COLO668 (cell line): ENCODE data around the gene UBAC2.

Experiments
- DNase-seq: peaks from one replicate; lab custom pipeline; 2025; ENCODE audit not compliant: unreplicated experiment; lab: John Stamatoyannopoulos, UW

The UBAC2 gene

DNA sequence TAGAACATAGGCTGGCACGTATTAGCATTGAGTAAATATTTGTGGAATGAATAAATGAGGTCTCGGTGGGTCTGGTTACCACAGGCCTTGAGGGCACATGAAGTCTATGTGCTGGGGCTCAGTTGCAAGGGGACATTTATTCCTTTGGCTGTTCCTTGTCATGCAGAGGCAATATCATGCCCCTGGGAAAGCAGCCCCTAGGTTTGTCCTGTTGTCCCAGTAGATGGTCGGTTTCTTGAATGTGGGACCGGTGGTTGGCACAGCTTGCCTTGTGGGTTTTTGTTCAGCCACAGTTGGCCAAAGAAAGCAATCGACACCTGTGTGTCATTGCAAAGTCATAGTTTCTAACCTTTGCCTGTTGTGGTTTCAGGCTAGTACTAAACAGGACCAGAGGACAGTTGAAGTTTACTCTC, 131.2 kb downstream of the UBAC2 start:
- no peak for DNase-seq

DNA sequence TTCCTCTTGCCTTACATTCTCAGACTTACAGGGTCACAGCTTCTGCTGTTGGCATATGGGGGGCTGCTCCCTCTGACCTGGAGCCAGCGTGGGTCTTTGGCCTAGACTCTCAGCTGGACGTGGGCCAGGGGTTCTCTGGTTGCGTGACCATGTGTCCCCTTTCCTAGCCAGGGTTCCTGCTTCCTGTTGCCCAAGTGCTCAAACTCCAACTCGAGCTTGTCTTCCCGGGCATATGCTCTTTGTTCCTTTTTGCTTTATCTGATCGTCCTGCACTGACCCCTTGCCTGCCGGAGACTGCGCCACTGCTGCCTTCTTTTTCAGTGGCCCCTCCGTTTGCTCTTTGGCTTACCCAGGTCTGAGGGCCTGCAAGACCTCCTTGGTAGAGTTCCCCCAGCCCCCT, 131.8 kb downstream of the UBAC2 start:
- no peak for DNase-seq

DNA sequence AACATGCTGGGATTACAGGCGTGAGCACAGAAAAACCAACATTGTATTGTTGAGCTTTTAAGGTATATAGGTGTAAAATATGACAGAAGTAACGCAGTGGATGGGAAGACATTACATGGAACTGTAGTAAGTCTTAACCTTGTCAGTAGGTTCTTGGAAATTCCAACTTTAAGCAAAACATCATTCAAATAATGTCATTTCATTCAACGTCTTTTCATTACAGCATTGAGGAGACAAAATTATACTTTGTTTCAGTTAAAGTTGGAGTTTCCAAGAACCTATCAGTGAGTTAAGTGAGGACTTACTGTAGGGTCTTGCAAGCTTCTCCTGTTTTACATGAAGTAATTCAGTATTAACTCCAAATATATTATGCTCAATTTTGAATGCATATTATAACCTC, 133.6 kb downstream of the UBAC2 start:
- no peak for DNase-seq

DNA sequence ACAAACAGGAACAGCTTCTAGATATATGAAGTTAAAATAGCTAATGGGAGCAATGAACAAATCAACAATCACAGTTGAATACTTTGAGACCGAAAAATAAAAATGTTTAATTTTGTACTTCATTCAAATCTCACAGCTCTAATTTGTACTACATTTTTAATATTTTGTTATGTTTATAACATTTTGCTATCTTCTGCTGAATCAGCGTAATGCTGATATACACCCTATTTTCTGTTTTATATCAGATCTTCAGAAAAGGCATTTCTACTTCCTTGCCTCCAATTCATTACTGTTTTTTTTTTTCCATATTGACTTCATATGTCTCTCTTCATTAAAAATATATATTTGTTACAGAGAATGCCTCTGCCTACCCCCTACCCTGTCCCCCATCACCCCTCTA, 134.4 kb downstream of the UBAC2 start:
- DNase-seq, result no peak

DNA sequence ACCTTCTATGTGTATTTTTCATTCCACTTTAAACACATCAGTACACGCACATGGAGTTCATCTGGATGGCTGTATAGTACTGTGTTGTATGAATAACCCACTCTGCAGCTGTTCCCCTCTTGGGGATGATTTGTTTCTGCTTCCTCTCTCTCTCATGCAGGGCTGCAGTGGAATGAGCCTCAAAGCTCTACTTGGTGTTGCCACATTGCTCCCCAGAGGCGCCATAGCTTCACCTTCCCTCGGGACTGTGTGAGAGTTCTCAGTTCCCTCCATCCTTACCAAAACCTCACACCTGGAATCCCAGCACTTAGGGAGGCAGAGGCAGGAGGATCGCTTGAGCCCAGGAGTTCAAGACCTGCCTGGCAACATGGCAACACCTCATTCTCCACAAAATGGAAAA, 134.9 kb downstream of the UBAC2 start:
- no peak for DNase-seq

DNA sequence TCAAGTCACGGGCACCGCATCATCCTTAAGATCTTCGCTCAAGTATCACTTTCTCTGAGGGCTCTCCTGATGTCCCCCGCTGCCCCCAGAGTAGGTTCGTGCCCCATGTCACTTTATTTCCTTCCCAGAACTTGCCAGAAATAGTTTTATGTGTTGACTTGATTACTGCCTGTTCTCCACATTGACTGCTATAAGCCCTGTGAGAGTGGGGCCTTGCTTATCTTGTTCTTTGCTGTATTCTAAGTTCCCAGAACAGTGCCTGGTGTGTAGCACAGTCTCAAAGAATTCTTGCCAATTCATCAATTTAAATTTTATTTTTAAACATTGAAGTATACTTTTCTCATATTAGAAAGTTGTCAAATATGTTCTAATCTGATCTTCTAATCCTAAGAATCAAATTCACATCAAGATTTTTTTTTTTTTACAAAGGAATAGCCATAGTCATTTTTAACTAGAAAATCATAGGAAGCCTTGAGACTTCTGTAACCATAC, 138.6 kb downstream of the UBAC2 start:
- DNase-seq, result no peak

DNA sequence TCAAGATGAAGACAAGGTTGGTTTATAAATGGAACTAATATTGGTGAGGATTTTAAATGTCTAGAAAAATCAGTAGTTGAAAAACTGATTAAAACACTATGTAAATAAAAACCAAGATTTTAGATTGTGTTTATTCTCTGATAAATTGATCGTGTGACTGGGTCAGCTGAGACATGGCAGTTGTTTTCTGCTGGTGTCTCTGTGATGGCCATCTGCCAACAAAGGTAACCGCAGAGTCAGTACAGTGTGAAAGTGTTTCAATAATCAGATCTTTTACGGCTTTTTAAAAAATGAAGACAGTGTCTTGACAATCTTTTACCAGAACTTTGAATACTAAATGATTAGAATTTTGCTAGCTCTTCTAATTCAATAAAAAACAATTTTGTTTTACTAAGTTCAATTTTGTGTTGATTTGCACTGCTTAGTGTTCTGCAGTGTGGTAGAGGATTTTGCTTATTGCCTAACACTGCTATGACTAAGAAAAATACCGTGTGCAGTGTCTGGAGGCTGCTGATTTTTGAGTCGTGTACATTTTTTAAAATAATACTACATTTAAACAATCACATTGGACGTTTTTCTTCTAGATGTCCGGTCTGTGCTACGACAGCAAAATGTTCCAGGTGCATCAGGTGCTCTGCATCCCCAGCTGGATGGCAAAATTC, 139.2 kb downstream of the UBAC2 start:
- DNase-seq, result no peak

DNA sequence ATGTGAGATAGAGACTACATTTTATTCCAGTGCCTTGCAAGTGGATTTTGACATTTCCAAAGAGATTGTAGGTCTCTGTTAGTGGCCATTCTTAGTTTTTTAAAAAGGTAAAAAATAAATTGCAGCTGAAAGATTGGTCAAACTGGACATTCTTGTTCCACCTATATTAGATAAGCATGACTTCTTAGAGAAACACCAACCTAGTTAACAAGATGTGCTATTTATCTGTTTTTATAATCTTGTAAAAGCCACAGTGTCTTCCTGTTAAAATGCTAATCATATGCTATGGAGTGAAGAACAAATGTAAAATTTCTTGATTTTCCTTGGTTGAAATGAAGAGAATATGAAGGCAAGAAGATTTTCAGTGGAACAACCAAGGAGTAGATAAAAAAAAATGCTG, 140.0 kb downstream of the UBAC2 start:
- no peak for DNase-seq

DNA sequence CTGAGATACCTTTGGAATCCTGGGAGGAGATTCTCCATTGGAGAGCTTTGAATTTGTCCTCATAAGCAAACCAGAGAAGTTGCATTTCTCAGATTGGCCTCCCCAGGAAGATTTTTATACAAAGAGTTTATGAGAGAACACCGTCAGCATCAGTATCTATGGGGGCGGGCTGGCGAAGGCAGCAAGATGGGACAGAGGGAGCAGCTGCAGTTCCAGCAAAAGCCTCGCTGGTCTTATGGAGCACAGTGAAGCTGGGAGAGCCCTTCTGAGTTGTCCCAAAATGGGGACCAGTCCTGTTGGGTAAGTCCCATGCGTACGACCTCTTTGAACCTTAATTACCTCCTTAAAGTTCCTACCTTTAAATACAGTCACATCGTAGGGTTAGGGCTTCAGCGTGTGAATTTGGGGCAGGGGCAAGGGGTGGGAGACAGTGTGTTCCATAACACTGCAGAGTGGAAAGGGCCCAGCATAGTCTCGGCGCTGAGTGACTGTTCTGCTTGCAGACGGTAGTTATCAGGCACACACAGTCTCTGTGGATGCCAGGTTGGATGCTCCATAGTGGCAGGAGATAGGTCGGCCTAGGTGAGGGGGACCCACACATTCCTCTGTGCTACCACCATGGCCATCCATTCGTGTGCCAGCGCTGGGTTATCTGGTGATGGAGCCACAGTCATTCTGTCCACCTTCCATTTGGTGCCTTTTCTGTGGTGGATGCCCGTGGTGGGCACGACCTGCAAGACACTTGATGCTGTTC, 141.5 kb downstream of the UBAC2 start:
- DNase-seq, result no peak

DNA sequence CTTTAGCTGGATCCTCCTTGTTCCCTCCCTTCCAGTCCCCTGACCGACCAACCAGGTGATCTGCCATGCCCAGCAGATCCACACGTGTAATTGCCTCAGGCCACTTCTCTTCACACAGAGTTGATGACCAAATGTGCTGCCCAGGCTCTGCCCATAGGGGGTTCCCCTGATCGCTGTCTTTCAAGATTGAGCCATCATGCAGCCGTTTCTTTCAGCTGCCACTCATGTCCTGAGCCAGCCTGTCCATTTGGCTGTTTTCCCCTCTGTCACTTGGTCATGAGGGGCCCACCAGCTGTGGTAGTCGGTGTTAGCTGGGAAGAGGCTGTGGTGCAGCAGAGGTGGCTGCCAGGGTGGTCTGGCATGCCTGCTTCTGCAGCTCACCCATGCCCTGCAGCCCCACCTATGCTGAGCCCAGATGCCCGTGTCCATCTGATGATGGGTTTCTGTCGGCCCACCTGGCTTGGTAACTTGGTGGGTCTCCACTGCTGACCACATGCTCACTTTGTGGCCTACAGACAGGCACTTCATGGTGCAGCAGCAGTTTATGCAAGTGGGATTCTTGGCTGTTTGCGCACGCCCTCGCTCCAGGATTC, 142.2 kb downstream of the UBAC2 start:
- DNase-seq, result no peak

DNA sequence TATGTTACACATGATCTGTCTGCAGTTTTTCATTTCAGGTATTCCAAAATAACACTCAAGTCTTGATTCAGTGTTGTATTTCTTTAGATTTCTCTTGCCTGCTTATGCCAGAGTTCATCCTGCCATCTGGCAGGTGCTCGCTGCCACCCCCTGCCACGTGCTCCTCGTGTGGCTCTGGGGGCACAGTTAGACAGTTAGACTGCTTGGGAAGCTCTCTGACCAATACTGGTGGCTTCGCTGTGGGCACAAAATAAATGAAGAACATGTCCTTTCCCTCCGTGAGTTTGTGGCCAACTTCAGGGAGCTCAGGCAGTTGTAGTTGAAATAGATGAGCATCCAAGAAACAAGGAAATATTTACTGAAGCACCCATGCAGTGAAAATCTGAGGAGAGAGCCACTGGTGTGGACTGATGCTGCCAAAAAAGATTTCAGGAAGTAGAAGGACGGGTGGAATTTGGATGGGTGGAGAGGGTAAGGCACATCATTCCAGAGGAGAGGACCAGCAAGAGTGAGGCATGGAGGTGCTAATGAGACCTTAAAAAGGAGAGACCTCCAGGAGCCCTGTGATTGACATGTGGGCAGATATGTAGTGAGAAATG, 144.1 kb downstream of the UBAC2 start:
- no peak for DNase-seq

DNA sequence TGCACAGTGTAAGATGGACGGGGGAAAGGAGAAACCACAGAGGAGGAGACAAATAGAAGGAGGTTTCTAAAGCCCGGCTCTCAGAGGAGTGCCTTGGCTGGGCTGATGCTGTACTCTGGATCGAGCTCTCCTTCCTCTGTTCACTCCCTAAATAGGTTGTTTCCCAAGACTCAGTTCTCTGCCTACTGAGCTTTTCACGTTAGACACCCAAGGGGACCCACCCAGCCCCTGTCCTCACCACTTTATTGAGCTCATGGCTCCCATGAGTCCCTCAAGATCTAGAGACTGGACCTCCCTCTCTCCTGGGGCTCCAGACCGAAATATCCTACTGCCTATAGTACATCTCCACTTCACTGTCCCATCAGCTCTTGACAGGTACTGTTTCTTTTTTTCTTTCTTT, 144.7 kb downstream of the UBAC2 start:
- DNase-seq, result no peak

DNA sequence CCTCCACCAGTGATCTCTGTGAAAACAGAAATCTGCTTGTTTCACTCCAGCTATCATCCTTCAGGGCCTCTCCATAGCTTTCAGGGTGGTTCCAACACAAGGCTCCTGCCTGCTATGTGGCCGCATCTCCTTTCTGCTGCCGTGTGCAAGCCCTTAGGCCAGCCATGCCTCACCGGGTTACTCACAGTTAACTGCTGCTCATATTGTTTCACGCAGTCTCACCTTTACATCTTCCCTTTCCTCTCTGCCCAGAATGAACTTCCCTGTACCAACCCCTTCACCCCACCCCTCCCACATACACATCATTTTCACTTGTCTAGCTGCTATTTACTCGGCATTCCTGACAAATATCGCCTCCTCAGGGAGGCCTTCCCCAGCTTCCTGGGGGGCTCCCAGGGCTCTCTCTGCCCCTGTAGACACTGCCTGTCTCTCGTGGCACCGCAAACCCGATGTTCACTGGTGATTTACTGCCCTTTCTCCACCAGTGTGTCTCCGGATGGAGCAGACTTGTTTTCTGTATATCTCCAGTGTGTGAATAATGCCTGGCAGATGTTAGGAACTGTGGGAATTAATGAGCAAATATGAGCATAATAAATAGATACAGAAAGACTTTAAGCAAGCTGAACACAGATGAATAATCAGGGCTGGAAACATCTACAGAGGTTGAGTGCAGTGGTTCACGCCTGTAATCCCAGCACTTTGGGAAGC, 145.8 kb downstream of the UBAC2 start:
- DNase-seq, result no peak

DNA sequence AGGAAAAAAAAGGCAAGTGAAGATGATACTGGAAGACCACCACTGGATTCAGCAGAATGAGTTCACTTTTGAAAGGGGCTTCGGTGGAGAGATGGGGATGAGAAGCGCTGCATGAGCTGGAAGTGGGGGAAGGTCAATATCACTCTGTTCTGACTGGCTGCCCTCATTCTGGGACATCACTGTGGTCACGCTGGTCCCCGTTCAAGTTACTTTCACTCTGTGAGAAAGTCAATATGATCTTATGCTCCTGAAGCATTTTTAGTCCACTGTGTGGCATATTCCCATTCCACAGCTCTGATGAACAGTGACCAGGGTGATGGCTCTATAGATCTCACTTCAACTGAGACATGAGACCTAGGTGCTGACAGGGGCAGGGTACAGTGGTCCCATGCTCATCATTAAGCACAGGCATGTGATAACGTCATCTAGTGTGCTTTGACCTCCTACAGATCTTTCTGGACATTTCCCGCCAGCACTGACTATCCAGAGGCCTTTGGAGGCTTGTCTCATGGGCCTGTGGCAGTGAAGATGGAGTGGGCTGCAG, 146.8 kb downstream of the UBAC2 start:
- DNase-seq, result no peak

DNA sequence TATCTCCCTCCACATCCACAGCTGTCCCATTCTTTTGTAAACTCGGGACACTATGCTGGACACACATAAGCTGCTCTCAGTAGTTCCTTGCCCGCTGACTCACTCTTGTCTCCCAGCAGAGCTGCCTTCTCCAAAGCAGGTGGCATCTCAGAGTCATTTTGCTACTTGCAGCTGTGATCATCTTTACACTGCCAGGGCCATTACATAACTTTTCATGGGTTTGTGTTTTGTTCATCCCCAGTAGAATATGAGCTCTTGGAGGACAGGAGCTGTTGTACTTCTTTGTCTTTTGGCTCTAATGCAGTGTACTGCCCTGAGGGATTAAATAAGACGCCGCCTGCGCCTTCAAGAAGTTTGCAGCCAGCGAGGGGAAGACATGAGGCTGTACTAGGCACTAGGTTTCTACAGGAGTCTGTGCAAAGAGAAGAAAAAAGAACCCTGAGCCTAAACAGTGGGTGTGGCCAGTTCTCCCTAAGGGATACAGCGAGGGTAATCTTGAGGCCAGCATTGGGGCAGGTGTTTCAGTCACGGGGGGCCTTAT, 147.3 kb downstream of the UBAC2 start:
- no peak for DNase-seq

DNA sequence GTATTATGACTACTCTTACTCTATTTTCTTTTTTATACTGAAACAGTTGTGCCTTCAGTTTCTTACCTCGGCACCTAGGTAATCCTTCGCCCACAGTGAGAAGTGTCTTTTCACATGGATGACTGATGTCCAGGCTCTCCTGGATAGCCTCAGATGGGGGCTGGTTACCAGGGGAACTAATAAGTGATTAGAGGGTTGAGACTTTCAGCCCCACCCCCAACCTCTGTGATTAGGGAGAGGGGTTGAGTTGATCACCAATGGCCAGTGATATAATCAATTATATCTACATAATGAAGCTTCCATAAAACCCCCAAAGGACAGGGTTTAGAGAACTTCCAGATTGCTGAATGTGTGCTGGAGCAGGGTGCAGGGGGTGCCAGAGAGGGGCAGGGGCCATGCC, 149.5 kb downstream of the UBAC2 start:
- DNase-seq, result no peak

DNA sequence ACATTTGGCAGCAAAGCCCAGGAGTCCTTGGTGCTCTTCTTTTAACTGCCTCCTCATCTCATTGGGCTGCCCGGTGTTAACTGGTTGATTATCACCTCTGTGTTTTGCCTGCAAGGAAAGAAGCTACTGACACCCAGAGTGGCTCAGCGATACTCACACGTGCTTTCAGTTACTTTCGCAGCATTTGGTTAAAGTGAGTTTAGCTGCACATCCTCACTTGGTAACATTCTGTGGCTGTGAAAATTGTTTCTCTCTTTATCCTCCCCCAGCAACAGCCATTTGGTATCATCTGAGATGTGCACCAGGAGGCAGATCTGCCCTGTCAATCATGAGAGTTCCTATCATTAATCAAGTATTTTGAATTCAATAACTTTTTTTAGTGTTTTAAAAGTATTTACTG, 151.1 kb downstream of the UBAC2 start:
- no peak for DNase-seq

DNA sequence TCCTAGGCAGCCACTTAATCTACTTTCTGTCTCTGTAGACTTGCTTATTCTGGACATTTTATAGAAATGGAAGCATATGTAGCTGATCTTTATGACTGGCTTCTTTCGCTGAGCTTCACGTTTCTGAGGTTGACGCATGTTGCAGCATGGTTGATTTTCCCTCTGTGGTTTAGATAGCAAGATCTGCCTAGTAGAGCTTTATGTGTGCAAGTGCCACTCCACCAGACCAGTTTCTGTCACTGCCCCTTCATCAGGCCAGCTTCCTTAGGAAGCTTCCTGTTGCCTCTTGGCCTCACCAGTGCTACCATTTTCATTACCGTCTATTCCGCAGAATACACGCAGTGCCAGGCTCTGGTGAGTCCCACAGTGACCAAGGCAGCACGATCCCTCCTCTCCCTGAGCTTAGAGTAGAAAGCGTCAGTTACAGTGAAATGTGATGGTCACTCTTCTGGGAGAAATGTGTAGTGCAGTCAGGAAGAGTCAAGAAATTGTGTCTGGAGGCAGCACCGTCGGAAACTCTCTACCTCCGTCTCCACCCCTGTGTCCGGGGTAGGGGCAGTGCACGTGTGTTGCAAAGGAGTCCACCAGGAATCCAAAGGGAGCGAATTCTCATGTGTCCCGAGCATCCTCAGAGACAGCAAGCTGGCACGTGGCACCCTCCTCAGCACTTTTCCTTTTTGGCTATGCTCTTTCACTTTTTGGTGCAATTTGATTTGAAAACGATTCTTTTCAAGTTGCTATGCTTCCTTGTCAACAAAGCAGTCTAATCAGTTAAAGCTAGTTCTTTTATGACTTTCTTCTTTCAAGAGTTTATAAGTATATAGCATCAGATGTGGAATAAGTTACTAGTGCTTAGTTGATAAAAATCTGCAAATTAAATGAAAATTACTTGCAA, 151.9 kb downstream of the UBAC2 start:
- DNase-seq, result no peak

DNA sequence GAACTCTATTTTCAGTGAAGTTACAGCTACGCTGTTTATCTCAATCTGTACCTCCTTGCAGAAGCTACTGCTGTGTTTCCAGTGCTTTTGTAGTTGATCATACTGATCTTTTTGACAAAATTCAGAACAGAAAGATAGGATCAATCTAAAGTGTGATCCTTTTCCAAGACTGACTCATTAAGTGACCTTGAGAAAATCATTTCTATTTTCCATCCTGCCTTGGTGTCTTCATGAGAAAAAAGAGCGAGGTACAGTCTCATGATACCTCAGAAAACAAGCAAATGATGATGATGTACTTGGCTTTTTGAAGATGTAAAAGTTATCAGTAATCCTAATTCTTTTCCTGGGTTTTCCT, 152.6 kb downstream of the UBAC2 start:
- DNase-seq, result no peak

DNA sequence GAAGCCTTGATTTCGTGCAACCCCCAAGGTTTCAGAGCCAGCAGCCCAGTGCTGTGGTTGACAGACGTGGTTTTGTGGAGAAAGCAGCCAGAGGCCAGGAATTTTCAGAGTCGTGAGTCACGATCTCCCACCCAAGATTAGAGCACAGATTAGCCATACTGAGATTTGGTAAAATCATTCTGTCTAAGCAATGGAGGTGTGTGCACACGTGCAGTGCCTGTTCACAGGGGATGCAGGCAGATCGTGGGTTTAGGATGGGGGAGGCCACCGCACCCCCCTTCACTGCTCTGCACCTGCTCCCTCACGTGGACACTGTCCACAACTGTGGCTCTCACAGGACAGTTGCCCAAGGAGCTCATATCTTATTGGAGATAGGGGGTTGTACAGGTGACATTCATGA, 153.2 kb downstream of the UBAC2 start:
- DNase-seq, result no peak
